HG03280 (cell line): ENCODE results near the gene GABBR2.
"Not testable (repeated sequence)": the region's sequence is repeated elsewhere in the genome, so short reads cannot be mapped to it uniquely, and the experiment has no call there.

ENCODE experiments used
- ATAC-seq: cut with Tn5 transposase; IDR thresholded peaks from one replicate; pipeline ENCODE4 v1.9.1; 2021; ENCODE audit warnings: mild to moderate bottlenecking, moderate library complexity; ENCODE audit not compliant: unreplicated experiment

Gene GABBR2

GRCh38 chr9:98491828-98492227, 216.9 kb downstream of the GABBR2 start:
- no peak for ATAC-seq

GRCh38 chr9:98491231-98491651, 217.5 kb downstream of the GABBR2 start:
- no peak for ATAC-seq

GRCh38 chr9:98488571-98489312, 220.0 kb downstream of the GABBR2 start:
- ATAC-seq = no peak

GRCh38 chr9:98485706-98486105, 223.0 kb downstream of the GABBR2 start:
- no peak for ATAC-seq

GRCh38 chr9:98484162-98484561, 224.6 kb downstream of the GABBR2 start:
- ATAC-seq = no peak

- no peak for ATAC-seq
These were observed 226.5 kb downstream of the GABBR2 start for GRCh38 chr9:98482226-98482625.

GRCh38 chr9:98481676-98482075, 227.1 kb downstream of the GABBR2 start:
- no peak for ATAC-seq

GRCh38 chr9:98479967-98480847, 228.5 kb downstream of the GABBR2 start:
- no peak for ATAC-seq

GRCh38 chr9:98479449-98479848, 229.3 kb downstream of the GABBR2 start:
- ATAC-seq = no peak

GRCh38 chr9:98477884-98478283, 230.9 kb downstream of the GABBR2 start:
- no peak for ATAC-seq

GRCh38 chr9:98472216-98472615, 236.5 kb downstream of the GABBR2 start:
- no peak for ATAC-seq

GRCh38 chr9:98471185-98471584, 237.6 kb downstream of the GABBR2 start:
- no peak for ATAC-seq

GRCh38 chr9:98468567-98469239, 240.0 kb downstream of the GABBR2 start:
- ATAC-seq = no peak

- no peak for ATAC-seq
These were observed 242.9 kb downstream of the GABBR2 start for GRCh38 chr9:98465799-98466198.

- ATAC-seq = not testable (repeated sequence)
These were observed 244.5 kb downstream of the GABBR2 start for GRCh38 chr9:98464156-98464690.

GRCh38 chr9:98462310-98462709, 246.4 kb downstream of the GABBR2 start:
- ATAC-seq = no peak

GRCh38 chr9:98460704-98461103, 248.0 kb downstream of the GABBR2 start:
- ATAC-seq = no peak

GRCh38 chr9:98457726-98458370, 250.9 kb downstream of the GABBR2 start:
- ATAC-seq = no peak

- no peak for ATAC-seq
These were observed 252.6 kb downstream of the GABBR2 start for GRCh38 chr9:98456156-98456613.
